Stimulated activated memory B cell treated with anti-CD40 and anti-IgM and Interleukin-4, amounts not matched to agents 10 μg/mL and 1 μg/mL and 100 μg/mL, for 72 hours (primary cell): ENCODE measurements around the gene GLMP.
A peak's percentile ranks its signal among the peaks of the same experiment; 100 is the strongest.

ENCODE experiments used
- ATAC-seq: fragments of 150-1000 bp; cut with Tn5 transposase; 2 replicates; pipeline ENCODE4 v1.10.0; 2021
- H3K27ac Mint-ChIP-seq: one replicate; pipeline ENCODE4 v1.8.0; 2022; ENCODE audit warnings: mild to moderate bottlenecking, mixed read lengths
- H3K27me3 Mint-ChIP-seq: one replicate; pipeline ENCODE4 v1.8.0; 2022; ENCODE audit warnings: mixed read lengths
- H3K36me3 Mint-ChIP-seq: one replicate; pipeline ENCODE4 v1.8.0; 2022; ENCODE audit warnings: mixed read lengths
- H3K4me1 Mint-ChIP-seq: one replicate; pipeline ENCODE4 v1.8.0; 2022; ENCODE audit warnings: mixed read lengths
- H3K4me3 Mint-ChIP-seq: one replicate; pipeline ENCODE4 v1.8.0; 2022; ENCODE audit warnings: mild to moderate bottlenecking, moderate library complexity, mixed read lengths
- H3K9me3 Mint-ChIP-seq: one replicate; pipeline ENCODE4 v1.8.0; 2022; ENCODE audit warnings: mixed read lengths

The GLMP gene

DNA sequence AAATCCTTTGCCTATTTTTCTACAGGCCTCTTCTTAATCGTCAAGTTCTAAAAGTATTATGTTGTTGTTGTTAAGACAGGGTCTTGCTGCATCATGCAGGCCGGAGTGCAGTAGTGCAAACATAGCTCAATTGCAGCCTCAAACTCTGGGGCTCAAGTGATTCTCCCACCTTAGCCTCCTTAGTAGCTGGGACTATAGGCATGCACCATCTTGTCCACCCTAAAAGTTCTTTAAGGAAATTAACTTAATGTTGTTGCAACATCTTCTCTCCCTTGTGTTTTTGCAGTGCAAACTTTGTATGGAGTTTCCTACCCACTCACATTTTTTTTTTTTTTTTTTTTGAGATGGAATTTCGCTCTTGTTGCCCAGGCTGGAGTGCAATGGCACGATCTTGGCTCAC, 7.8 kb upstream of the GLMP start:
- H3K27me3 Mint-ChIP-seq = no peaks in the 10 kb centered on the region
- H3K27ac Mint-ChIP-seq = no peak overlapping the region
- H3K9me3 Mint-ChIP-seq = no peaks in the 10 kb centered on the region
- peaks cover 18% of the 10 kb centered on the region for H3K36me3 Mint-ChIP-seq
- no peak overlapping the region for H3K4me3 Mint-ChIP-seq
- H3K4me1 Mint-ChIP-seq = no peaks in the 10 kb centered on the region
- no peak for ATAC-seq

DNA sequence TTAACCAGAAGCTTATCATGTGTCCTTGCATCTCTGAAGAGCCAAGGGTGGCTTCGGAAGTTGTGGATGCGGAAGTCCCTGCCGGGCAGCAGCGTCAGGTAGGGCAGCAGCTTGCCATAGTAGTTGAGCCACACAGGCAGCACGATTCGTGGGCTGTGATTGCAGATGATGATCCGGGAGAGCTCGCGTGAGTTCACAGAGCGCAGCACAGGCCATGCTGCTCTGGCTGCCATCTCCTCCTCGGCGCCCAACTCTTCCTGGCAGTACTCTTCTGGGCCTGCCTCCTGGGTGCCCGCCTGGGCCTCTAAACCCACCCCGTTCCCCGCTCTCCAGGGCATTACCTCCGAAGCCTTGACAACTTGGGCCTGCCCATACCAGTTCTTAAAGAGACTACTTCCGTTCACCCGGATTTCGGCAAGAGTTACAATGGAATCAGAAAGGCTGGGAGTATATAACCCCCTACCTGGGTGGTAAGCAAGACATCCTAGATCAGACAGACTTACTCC, 3.4 kb upstream of the GLMP start, which contains the start of gene VHLL:
Gene VHLL (minus strand): TSS at position 456 of the 506 bp plus-strand sequence. CDS start 118 bp downstream, at position 338.
- peaks cover 16% of the 10 kb centered on the region for H3K4me1 Mint-ChIP-seq
- H3K9me3 Mint-ChIP-seq = no peaks in the 10 kb centered on the region
- no peak within 1 kb of the TSS for H3K27ac Mint-ChIP-seq
- no peaks in the 10 kb centered on the region for H3K27me3 Mint-ChIP-seq
- no peak for ATAC-seq
- H3K4me3 Mint-ChIP-seq = no peak within 1 kb of the TSS
- no peaks in the 10 kb centered on the region for H3K36me3 Mint-ChIP-seq

DNA sequence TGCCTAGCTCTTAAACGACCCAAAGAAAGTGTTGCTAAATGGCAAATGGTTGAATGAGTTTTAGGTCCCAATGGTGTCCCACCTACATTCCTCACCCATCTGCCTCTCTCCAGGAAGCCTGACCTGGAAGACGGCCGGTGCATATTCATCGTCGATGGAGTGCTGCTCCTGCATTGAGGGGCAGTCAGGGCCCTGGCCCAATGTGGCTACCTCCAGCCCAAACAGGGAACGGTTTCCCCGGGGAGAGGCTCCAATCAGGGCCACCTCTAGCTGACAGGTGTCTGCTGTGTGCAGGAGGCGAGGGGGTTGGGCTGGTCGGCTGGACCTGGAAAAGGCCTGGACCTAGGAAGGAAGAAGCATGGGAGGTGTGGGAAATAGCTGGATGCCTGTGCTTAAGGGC, 1.6 kb downstream of the GLMP start:
- no peak for ATAC-seq
- no peaks in the 10 kb centered on the region for H3K27me3 Mint-ChIP-seq
- H3K4me1 Mint-ChIP-seq = peaks cover 36% of the 10 kb centered on the region
- H3K4me3 Mint-ChIP-seq = peak overlapping the region; percentile 36
- H3K36me3 Mint-ChIP-seq = peaks cover 21% of the 10 kb centered on the region
- H3K9me3 Mint-ChIP-seq = no peaks in the 10 kb centered on the region
- H3K27ac Mint-ChIP-seq = no peak overlapping the region

DNA sequence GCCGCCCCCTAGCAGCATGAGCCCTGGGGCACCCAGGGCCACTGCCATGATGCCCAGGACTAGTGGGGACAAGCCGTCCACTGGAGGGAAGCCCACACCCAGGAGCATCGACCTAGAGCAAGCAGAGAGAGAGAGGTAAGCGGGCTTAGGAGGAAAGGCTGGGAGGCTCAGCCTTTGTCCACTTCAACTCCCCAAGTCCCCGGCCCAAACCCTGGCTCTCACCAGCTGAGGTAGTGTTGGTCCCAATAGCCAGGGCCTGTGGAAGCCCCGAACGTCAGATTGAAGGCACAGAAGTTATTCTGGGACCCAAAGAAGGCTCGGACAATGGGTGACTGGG, 2.4 kb downstream of the GLMP start:
- H3K4me1 Mint-ChIP-seq = peaks cover 36% of the 10 kb centered on the region
- H3K27ac Mint-ChIP-seq = peak overlapping the region; percentile 36
- no peaks in the 10 kb centered on the region for H3K9me3 Mint-ChIP-seq
- no peaks in the 10 kb centered on the region for H3K27me3 Mint-ChIP-seq
- ATAC-seq = no peak
- H3K4me3 Mint-ChIP-seq = no peak overlapping the region
- peaks cover 27% of the 10 kb centered on the region for H3K36me3 Mint-ChIP-seq

DNA sequence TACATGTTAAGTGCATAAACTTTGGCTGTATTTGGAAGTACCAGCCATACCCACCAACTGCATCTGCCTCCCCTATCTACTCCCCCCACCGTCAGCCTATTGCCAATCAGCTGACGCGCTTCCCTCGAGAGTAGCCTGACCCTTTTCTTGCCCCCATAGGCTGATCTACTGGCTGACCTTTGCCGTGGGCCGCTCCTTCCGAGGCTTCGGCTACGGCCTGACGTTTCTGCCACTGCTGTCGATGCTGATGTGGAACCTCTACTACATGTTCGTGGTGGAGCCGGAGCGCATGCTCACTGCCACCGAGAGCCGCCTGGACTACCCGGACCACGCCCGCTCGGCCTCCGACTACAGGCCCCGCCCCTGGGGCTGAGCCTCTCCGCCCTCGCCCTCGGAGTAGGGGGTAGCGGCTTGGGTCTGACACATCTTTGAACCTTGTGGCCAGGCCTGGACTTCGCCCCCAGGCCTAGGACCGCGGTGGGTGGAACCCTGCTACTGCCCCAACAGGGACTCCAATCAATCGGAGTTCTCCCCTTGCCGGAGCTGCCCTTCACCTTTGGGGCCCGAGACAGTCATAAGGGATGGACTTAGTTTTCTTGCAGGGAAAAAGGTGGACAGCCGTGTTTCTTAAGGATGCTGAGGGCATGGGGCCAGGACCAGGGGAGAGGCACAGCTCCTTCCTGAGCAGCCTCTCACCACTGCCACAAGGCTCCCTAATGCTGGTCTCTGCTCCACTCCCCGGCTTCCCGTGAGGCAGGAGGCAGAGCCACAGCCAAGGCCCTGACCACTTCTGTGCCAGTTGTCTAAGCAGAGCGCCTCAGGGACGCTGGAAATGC, 4.0 kb downstream of the GLMP start:
- peak overlapping the region; percentile 72 for H3K27ac Mint-ChIP-seq
- H3K27me3 Mint-ChIP-seq = no peaks in the 10 kb centered on the region
- H3K4me3 Mint-ChIP-seq = peak overlapping the region; percentile 76
- H3K36me3 Mint-ChIP-seq = peaks cover 27% of the 10 kb centered on the region
- no peaks in the 10 kb centered on the region for H3K9me3 Mint-ChIP-seq
- ATAC-seq = peak; percentile 81
- H3K4me1 Mint-ChIP-seq = peaks cover 36% of the 10 kb centered on the region

DNA sequence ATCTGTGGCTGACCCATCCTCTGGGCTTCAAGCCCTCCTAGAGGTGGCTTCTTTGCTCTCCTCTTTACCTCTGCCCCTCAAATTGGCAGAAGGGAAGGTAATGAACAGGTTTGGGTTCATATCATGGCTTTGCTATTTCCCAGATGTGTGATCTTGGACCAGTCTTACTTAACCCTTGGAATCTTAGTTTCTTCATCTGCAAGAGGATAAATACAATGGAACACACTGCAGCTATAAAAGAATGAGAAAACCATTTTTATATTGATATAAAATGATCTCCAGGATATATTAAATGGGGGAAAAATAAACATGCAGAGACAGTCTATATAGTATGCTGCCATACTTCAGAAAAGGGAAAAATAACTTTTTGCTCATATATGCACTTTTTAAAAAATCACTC, 5.6 kb downstream of the GLMP start:
- H3K27me3 Mint-ChIP-seq = no peaks in the 10 kb centered on the region
- H3K4me1 Mint-ChIP-seq = peaks cover 29% of the 10 kb centered on the region
- no peak for ATAC-seq
- no peak overlapping the region for H3K27ac Mint-ChIP-seq
- no peaks in the 10 kb centered on the region for H3K9me3 Mint-ChIP-seq
- H3K4me3 Mint-ChIP-seq = no peak overlapping the region
- peaks cover 41% of the 10 kb centered on the region for H3K36me3 Mint-ChIP-seq

DNA sequence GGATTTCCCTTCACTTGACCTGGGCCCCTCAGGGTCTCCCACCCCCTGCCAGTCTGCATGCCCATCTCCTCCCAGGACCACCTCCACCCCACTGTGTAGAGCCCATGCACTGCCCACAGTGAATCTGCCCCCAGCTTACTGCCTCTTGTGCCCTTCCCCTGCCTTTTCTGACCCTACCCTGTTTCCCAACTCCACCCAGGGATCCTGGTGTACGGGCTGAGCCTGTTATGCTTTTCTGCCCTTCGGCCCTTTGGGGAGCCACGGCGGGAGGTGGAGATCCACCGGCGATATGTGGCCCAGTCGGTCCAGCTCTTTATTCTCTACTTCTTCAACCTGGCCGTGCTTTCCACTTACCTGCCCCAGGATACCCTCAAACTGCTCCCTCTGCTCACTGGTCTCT, 9.4 kb downstream of the GLMP start:
- Mint-ChIP-seq H3K9me3 (no peaks in the 10 kb centered on the region), H3K27ac (no peak overlapping the region), H3K4me3 (no peak overlapping the region), H3K36me3 (peaks cover 21% of the 10 kb centered on the region), H3K4me1 (peaks cover 36% of the 10 kb centered on the region), H3K27me3 (no peaks in the 10 kb centered on the region)
- ATAC-seq = no peak

DNA sequence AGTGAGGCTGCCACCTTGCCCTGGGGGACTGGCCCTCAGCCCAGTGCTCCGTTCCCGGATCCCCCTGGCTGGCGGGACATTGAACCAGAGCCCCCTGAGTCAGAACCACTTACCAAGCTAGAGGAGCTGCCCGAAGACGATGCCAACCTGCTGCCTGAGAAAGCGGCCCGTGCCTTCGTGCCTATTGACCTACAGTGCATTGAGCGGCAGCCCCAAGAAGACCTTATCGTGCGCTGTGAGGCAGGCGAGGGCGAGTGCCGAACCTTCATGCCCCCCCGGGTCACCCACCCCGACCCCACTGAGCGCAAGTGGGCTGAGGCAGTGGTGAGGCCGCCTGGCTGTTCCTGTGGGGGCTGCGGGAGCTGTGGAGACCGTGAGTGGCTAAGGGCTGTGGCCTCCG, 10.0 kb downstream of the GLMP start:
- Mint-ChIP-seq H3K4me1 (peaks cover 40% of the 10 kb centered on the region), H3K27ac (no peak overlapping the region), H3K27me3 (no peaks in the 10 kb centered on the region), H3K36me3 (peaks cover 20% of the 10 kb centered on the region), H3K9me3 (no peaks in the 10 kb centered on the region), H3K4me3 (no peak overlapping the region)
- no peak for ATAC-seq

DNA sequence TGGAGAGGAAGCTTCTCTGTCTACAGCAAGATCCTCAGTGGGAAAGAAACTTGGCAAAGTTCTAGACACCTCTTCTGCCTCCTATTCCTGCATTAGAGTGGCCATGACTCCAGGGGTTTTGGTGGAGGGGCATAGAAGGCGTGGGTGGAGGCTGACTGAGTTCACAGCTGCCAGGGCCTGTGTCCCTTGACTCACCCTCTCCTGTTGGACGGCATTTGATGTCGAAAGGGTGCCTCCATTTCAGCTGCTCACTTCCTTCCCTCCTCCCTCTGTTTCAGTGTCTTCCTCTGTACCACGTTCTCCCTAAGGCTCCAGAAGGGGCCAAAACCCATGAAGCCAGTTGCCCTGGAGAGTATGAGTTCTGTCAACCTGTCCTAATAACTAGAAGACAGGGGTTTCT, 10.7 kb downstream of the GLMP start:
- H3K27ac Mint-ChIP-seq = no peak overlapping the region

DNA sequence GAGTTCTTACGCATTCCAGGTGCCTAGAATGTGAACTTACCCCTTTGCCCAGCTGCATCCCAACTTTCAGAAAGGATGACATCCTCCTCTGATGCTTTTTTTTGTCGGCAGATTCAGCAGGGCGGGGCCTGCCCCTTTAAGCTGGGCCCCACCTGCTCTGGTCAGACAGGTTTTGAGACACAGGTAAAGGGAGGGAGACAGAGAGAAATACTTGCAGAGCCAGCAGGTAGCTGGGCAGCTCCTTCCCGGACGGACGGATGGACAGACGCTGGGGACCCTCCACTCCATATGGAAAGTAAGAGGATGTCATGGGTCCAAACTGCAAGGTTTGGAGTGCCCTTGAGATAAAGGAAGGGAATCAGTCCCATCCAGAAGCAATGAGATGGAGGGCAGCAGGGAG, 11.4 kb downstream of the GLMP start, which contains the start of gene TMEM79:
Gene TMEM79 (plus strand): TSS at position 214 of the 400 bp plus-strand sequence. CDS start 902 bp downstream, outside the sequence.
- Mint-ChIP-seq H3K4me3 (peak within 1 kb of the TSS; percentile 97), H3K36me3 (peaks cover 20% of the 10 kb centered on the region), H3K9me3 (no peaks in the 10 kb centered on the region), H3K27ac (peak within 1 kb of the TSS; percentile 97), H3K27me3 (no peaks in the 10 kb centered on the region), H3K4me1 (peaks cover 47% of the 10 kb centered on the region)
- ATAC-seq = no peak

More for the DNA sequence above, 10.7 kb downstream of the GLMP start:
- Mint-ChIP-seq H3K4me3 (no peak overlapping the region), H3K36me3 (peaks cover 20% of the 10 kb centered on the region), H3K27me3 (no peaks in the 10 kb centered on the region), H3K4me1 (peaks cover 47% of the 10 kb centered on the region), H3K9me3 (no peaks in the 10 kb centered on the region)
- no peak for ATAC-seq

DNA sequence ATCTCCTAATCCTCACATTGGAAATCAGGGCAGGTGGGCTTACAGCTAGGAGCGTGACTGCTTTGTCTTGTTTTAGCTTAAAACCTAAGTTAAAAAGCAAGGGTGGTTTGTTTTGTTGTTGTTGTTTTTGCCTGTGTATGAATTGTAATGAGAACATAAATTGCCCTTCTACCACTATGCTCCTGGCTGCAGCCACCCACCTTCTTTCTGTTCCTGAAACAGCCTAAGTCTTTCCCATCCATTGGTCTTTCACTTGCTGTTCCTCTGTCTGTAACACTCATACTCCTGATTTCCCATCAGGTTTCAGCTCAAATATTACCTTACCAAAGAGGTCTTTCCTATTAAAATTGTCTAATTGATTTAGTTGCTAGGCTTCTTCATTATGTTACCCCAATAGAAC, 12.0 kb downstream of the GLMP start:
- ATAC-seq = no peak
- peak overlapping the region; percentile 97 for H3K27ac Mint-ChIP-seq
- H3K4me1 Mint-ChIP-seq = peaks cover 47% of the 10 kb centered on the region
- H3K36me3 Mint-ChIP-seq = peaks cover 19% of the 10 kb centered on the region
- H3K4me3 Mint-ChIP-seq = peak overlapping the region; percentile 97
- no peaks in the 10 kb centered on the region for H3K9me3 Mint-ChIP-seq
- no peaks in the 10 kb centered on the region for H3K27me3 Mint-ChIP-seq

DNA sequence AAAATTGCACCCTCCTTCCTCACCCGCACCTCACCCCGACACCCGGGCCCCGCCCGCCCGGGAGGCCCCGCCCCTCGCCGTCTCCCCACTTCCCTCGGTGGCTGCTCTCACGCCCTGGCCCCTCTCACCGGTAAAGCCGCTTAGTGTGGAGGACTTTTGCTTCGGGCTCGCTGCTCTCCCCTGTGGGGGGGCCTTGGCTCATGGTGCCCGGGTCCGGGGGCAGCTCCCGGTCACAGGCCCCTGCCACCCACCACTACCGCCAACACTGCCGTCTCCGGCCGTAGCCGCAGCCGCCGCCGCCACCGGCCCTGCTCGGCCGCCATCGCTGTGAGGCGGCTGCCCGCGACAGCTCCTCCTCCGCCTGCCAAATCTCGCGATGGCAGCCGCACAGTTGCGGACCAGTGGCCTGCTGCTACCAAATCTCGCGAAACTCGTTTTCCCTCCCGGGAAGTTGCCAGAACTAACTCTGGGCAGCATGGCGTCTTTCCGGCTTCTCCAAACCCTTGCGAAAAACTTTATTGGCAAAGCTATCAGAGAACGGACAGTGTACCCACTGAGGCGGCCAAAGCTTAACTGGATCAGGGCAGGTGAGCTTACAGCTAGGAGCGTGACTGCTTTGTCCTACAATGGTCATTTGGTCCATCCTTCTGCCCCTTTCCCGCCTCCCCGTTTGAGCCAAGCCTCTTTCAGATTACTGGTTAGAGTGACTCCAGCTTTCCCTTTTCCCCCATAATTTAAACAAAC, 12.8 kb downstream of the GLMP start, which contains the start of gene SMG5:
Gene SMG5 (minus strand): TSS at position 347 of the 744 bp plus-strand sequence. CDS start 145 bp downstream, at position 202.
- peaks cover 25% of the 10 kb centered on the region for H3K36me3 Mint-ChIP-seq

DNA sequence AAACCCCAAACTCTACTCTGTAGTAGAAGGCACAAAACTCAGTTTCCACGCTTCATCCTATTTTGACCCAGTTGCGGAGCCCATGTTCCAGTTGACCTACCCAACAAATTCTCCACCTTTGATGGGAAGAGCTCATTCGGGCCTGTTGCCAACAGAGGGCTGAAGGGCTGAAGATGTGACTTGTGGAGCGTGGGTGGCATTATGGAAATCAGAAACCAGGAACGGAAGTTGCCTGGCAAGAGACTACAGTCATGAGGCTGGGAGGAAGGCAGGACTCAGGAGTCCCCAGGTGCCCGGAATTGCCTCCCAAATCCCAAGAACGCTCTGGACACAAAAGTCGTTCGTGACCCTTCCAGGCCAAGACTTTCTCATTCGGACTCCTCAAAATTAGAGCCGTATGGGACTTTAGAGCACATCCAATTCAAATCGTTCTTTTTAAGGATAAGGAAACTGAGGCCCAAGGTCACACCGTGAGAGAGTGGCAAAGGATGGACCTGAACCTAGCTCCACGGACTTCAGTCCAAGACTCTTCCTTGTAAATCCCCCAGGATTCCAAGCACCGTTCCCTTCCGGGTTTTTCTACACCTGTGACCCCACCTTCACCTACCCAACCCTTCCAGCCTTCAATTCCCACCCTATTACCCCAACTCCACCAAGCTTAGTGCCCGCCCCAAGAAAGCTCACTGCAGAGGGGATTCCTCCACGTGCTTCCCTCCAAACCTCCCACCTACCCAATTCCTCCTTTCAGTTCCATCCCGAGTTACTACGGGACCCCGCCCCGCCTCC, 13.6 kb downstream of the GLMP start:
- Mint-ChIP-seq H3K4me1 (peaks cover 47% of the 10 kb centered on the region), H3K27me3 (no peaks in the 10 kb centered on the region), H3K4me3 (peak overlapping the region; percentile 97), H3K27ac (peak overlapping the region; percentile 97), H3K36me3 (peaks cover 33% of the 10 kb centered on the region), H3K9me3 (no peaks in the 10 kb centered on the region)
- ATAC-seq = no peak

More for the DNA sequence above, 12.8 kb downstream of the GLMP start, which contains the start of gene SMG5:
- no peaks in the 10 kb centered on the region for H3K27me3 Mint-ChIP-seq
- H3K4me3 Mint-ChIP-seq = peak within 1 kb of the TSS; percentile 97
- no peaks in the 10 kb centered on the region for H3K9me3 Mint-ChIP-seq
- peak; percentile 96 for ATAC-seq
- peak within 1 kb of the TSS; percentile 97 for H3K27ac Mint-ChIP-seq
- H3K4me1 Mint-ChIP-seq = peaks cover 47% of the 10 kb centered on the region

DNA sequence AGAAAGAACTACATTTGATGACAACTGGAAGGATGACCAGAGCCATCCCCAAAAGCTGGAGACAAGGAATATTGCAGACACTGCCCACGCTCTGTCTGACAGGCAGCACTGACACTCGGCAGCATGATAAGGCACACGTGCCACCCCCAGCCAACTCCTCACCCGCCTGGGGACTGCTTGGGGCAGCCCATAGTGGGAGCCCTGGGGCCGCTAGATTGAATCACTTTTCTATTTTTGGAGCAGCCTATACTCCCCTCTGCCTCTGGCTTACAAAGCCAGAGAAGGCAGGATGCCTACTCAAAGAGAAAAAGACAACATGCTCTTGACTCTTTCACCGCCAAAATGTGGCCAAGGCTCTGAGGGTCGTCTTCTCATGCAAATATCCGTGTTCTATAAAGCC, 14.2 kb downstream of the GLMP start:
- Mint-ChIP-seq H3K27me3 (no peaks in the 10 kb centered on the region), H3K4me1 (peaks cover 47% of the 10 kb centered on the region), H3K9me3 (no peaks in the 10 kb centered on the region), H3K27ac (peak overlapping the region; percentile 97), H3K36me3 (peaks cover 39% of the 10 kb centered on the region), H3K4me3 (peak overlapping the region; percentile 97)
- peak; percentile 67 for ATAC-seq

DNA sequence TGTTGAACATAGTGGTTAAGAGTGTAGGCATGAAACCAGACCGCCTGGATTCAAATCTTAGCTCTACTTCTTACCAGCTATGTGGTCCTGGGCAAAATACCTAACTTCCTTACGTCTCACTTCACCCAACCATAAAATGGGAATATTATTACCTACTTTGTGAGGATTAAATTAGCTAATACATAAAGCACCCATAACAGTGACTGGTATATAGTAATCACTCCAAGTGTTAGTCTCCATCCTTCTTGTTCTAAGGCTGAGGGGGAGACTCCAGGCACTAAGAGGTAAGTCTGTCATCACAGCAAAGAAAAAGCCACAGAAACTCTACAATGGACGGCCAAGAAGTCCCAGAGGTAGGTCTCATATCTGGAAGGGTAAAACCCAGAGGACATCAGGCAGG, 15.6 kb downstream of the GLMP start:
- peaks cover 47% of the 10 kb centered on the region for H3K4me1 Mint-ChIP-seq
- H3K36me3 Mint-ChIP-seq = peaks cover 35% of the 10 kb centered on the region
- ATAC-seq = no peak
- no peaks in the 10 kb centered on the region for H3K9me3 Mint-ChIP-seq
- no peak overlapping the region for H3K27ac Mint-ChIP-seq
- no peak overlapping the region for H3K4me3 Mint-ChIP-seq
- no peaks in the 10 kb centered on the region for H3K27me3 Mint-ChIP-seq
